Stimulated activated CD4-positive, alpha-beta T cell treated with anti-CD3 and anti-CD28 coated beads, Interleukin-2, amount 100 ng/mL, for 24 hours (primary cell): Measurements from ENCODE around the gene DENND1A.

Source experiments
- DNase-seq, 2 donors: peaks; one replicate each; pipeline ENCODE4 v3.0.0-alpha.2; 2020

Gene DENND1A

GRCh38 chr9:123511326-123512277, 418.3 kb downstream of the DENND1A start:
- DNase-seq = no peak

- DNase-seq = no peak
Measured at GRCh38 chr9:123509646-123510045, 420.3 kb downstream of the DENND1A start.

GRCh38 chr9:123508048-123508447, 421.9 kb downstream of the DENND1A start:
- no peak for DNase-seq

GRCh38 chr9:123505496-123505895, 424.4 kb downstream of the DENND1A start:
- no peak for DNase-seq

GRCh38 chr9:123500336-123500735, 429.6 kb downstream of the DENND1A start:
- no peak for DNase-seq

GRCh38 chr9:123497830-123498229, 432.1 kb downstream of the DENND1A start:
- DNase-seq = no peak

GRCh38 chr9:123495731-123496130, 434.2 kb downstream of the DENND1A start:
- no peak for DNase-seq

GRCh38 chr9:123493627-123494026, 436.3 kb downstream of the DENND1A start:
- DNase-seq = no peak

- DNase-seq = no peak
Measured at GRCh38 chr9:123490688-123491087, 439.2 kb downstream of the DENND1A start.

- DNase-seq = no peak
Measured at GRCh38 chr9:123488722-123489321, 441.1 kb downstream of the DENND1A start.

- no peak for DNase-seq
Measured at GRCh38 chr9:123487944-123488548, 441.9 kb downstream of the DENND1A start.

GRCh38 chr9:123486431-123486830, 443.5 kb downstream of the DENND1A start:
- DNase-seq = no peak

GRCh38 chr9:123485216-123485615, 444.7 kb downstream of the DENND1A start:
- DNase-seq = no peak

- DNase-seq = no peak
Measured at GRCh38 chr9:123484130-123484529, 445.8 kb downstream of the DENND1A start.

GRCh38 chr9:123483191-123483803, 446.6 kb downstream of the DENND1A start:
- no peak for DNase-seq

- no peak for DNase-seq
Measured at GRCh38 chr9:123482295-123482968, 447.5 kb downstream of the DENND1A start.

GRCh38 chr9:123481209-123481865, 448.6 kb downstream of the DENND1A start:
- DNase-seq = no peak

- no peak for DNase-seq
Measured at GRCh38 chr9:123480791-123481190, 449.1 kb downstream of the DENND1A start.

GRCh38 chr9:123480096-123480495, 449.8 kb downstream of the DENND1A start:
- DNase-seq = no peak

- DNase-seq = no peak
Measured at GRCh38 chr9:123478967-123479602, 450.8 kb downstream of the DENND1A start.

GRCh38 chr9:123478160-123478559, 451.8 kb downstream of the DENND1A start:
- DNase-seq = no peak

- DNase-seq = no peak
Measured at GRCh38 chr9:123475407-123475806, 454.5 kb downstream of the DENND1A start.
